Measurements from ENCODE around the gene MYOM1.

DNA sequence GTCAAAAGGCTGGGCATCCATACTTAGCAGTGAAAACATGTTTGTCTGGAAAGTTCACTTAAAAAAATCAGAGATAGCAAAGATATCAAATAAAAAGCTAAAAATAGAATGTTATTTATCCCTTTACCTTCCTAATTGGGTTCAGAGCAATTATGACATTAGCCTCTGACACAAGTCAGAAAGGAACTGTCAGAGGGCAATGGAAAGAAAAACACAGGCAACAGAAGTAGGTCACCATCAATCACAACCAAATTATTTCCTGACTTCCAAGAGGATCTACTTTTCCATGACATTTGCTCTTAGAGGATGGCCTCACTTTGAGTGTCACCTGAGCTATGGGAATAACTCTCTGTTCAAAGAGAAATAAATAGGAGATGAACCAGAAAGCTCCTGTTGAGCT is 27.5 kb downstream of the MYOM1 start:
- no peak for TF ChIP-seq EZH2 (IDR thresholded peaks at IDR 0.05; ENCODE audit: insufficient read depth, low read length)
- TF ChIP-seq, protein P1, sequence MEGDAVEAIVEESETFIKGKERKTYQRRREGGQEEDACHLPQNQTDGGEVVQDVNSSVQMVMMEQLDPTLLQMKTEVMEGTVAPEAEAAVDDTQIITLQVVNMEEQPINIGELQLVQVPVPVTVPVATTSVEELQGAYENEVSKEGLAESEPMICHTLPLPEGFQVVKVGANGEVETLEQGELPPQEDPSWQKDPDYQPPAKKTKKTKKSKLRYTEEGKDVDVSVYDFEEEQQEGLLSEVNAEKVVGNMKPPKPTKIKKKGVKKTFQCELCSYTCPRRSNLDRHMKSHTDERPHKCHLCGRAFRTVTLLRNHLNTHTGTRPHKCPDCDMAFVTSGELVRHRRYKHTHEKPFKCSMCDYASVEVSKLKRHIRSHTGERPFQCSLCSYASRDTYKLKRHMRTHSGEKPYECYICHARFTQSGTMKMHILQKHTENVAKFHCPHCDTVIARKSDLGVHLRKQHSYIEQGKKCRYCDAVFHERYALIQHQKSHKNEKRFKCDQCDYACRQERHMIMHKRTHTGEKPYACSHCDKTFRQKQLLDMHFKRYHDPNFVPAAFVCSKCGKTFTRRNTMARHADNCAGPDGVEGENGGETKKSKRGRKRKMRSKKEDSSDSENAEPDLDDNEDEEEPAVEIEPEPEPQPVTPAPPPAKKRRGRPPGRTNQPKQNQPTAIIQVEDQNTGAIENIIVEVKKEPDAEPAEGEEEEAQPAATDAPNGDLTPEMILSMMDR (IDR thresholded peaks at IDR 0.05; ENCODE audit: insufficient read depth, low read depth, low read length) = no peak

All from astrocyte (in vitro differentiated cells and primary cell).